NCI-H345 treated with DMSO at 0.1 percent for 48 hours (cell line): ENCODE data around the gene RPL22L1.
"Not testable (repeated sequence)": the region's sequence is repeated elsewhere in the genome, so short reads cannot be mapped to it uniquely, and the experiment has no call there.

Source experiments
- DNase-seq: peaks from one replicate; lab custom pipeline; 2025; ENCODE audit not compliant: unreplicated experiment; lab: John Stamatoyannopoulos, UW

Gene RPL22L1

GRCh38 chr3:170869645-170870593 lies at the start of gene RPL22L1:
TSS of gene RPL22L1 (minus strand) at chr3:170870195. CDS start at chr3:170870167, 28 bp downstream.
- no peak for DNase-seq

GRCh38 chr3:170918715-170919114 lies 48.7 kb upstream of the RPL22L1 start:
- DNase-seq, result no peak

GRCh38 chr3:170914690-170915089 lies 44.7 kb upstream of the RPL22L1 start:
- DNase-seq, result no peak

- no peak for DNase-seq
Observed at GRCh38 chr3:170914212-170914611, 44.2 kb upstream of the RPL22L1 start.

- no peak for DNase-seq
Observed at GRCh38 chr3:170911051-170911450, 41.1 kb upstream of the RPL22L1 start.

- DNase-seq, result no peak
Observed at GRCh38 chr3:170910542-170910941, 40.5 kb upstream of the RPL22L1 start.

GRCh38 chr3:170909129-170909903 lies 39.3 kb upstream of the RPL22L1 start:
- no peak for DNase-seq

GRCh38 chr3:170908235-170909116 lies 38.5 kb upstream of the RPL22L1 start, which contains the start of gene EIF5A2:
TSS of gene EIF5A2 (minus strand) at chr3:170908637. CDS start at chr3:170907806, 831 bp downstream.
- DNase-seq, result peak; percentile 58

GRCh38 chr3:170907637-170908234 lies 37.7 kb upstream of the RPL22L1 start:
- no peak for DNase-seq

- DNase-seq, result no peak
Observed at GRCh38 chr3:170905862-170906261, 35.9 kb upstream of the RPL22L1 start.

- DNase-seq, result no peak
Observed at GRCh38 chr3:170903123-170903522, 33.1 kb upstream of the RPL22L1 start.

- DNase-seq, result no peak
Observed at GRCh38 chr3:170899455-170899854, 29.5 kb upstream of the RPL22L1 start.

- no peak for DNase-seq
Observed at GRCh38 chr3:170897978-170898377, 28.0 kb upstream of the RPL22L1 start.

- DNase-seq, result not testable (repeated sequence)
Observed at GRCh38 chr3:170897199-170897598, 27.2 kb upstream of the RPL22L1 start.

GRCh38 chr3:170896781-170897180 lies 26.8 kb upstream of the RPL22L1 start:
- DNase-seq, result no peak

GRCh38 chr3:170896333-170896732 lies 26.3 kb upstream of the RPL22L1 start:
- not testable (repeated sequence) for DNase-seq

GRCh38 chr3:170893895-170894294 lies 23.9 kb upstream of the RPL22L1 start:
- no peak for DNase-seq

GRCh38 chr3:170889630-170890029 lies 19.6 kb upstream of the RPL22L1 start:
- DNase-seq, result no peak

GRCh38 chr3:170889132-170889531 lies 19.1 kb upstream of the RPL22L1 start:
- no peak for DNase-seq
